Peyer's patch (tissue), 4 donors: ENCODE measurements around the gene SPPL3.
"Not testable (repeated sequence)": the region's sequence is repeated elsewhere in the genome, so short reads cannot be mapped to it uniquely, and the experiment has no call there.

Experiments used
- POLR2A ChIP-seq, 2 donors: fragments of 450-650 bp; IDR thresholded peaks; one replicate each; pipeline ENCODE4 v1.5.1; 2017; ENCODE audit warnings: antibody characterized with exemption in 2 of 2, mild to moderate bottlenecking in 2 of 2, moderate library complexity in 2 of 2
- TF ChIP-seq, protein P1 (sequence below), 6 experiments: fragments of 450-650 bp in 4 of 6; fragments of 200-600 bp in 2 of 6; sonication (generic) in 1 of 6; IDR thresholded peaks; one replicate each; pipeline ENCODE4 v1.5.1; 2017 to 2019; ENCODE audit warnings: antibody characterized with exemption in 6 of 6, mild to moderate bottlenecking in 3 of 6, moderate library complexity in 1 of 6

GRCh38 chr12:120792456-120792855, 111.7 kb downstream of the SPPL3 start:
- TF ChIP-seq, protein P1, sequence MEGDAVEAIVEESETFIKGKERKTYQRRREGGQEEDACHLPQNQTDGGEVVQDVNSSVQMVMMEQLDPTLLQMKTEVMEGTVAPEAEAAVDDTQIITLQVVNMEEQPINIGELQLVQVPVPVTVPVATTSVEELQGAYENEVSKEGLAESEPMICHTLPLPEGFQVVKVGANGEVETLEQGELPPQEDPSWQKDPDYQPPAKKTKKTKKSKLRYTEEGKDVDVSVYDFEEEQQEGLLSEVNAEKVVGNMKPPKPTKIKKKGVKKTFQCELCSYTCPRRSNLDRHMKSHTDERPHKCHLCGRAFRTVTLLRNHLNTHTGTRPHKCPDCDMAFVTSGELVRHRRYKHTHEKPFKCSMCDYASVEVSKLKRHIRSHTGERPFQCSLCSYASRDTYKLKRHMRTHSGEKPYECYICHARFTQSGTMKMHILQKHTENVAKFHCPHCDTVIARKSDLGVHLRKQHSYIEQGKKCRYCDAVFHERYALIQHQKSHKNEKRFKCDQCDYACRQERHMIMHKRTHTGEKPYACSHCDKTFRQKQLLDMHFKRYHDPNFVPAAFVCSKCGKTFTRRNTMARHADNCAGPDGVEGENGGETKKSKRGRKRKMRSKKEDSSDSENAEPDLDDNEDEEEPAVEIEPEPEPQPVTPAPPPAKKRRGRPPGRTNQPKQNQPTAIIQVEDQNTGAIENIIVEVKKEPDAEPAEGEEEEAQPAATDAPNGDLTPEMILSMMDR (IDR thresholded peaks at IDR 0.05): not testable (repeated sequence)
- not testable (repeated sequence) for TF ChIP-seq POLR2A (IDR thresholded peaks at IDR 0.05)
